ENCODE data around the gene RAVER1. TPM values are rescaled to one million over a fixed set of nuclear protein-coding genes. Genes with fewer than 3 reads are reported as not detected.

Gene RAVER1
- total and polyA plus RNA-seq, 2 donors (not counting 1 experiment from before 2014, with no cell fraction given), result 21.0 to 62.7 TPM

- no peak overlapping the region for H3K4me3 Mint-ChIP-seq
- Histone ChIP-seq H3K79me2 (ENCODE audit: control insufficient read depth, insufficient read depth, low read length) (peaks cover 44% of the 10 kb centered on the region), H3K27ac (ENCODE audit: low read length in 2 of 2) (no peak overlapping the region), H3K4me2 (replicated peaks; ENCODE audit: low read depth, low read length, poor library complexity, severe bottlenecking) (no peak overlapping the region), H3K9me3 (ENCODE audit: control extremely low read depth in 1 of 3, control insufficient read depth in 2 of 3, insufficient read depth in 1 of 3, low read length in 2 of 3) (peaks cover 0 to 6% (median 0%) of the 10 kb centered on the region in 3 donors), H3K4me1 (ENCODE audit: control insufficient read depth in 2 of 2, insufficient read depth in 2 of 2, low read length in 2 of 2) (no peaks in the 10 kb centered on the region), H3K36me3 (replicated peaks in 1 of 2; ENCODE audit: control extremely low read depth in 1 of 2, control insufficient read depth in 1 of 2, extremely low read depth in 1 of 2, insufficient read depth in 2 of 2, low read length in 1 of 2) (peaks cover 0 to 79% of the 10 kb centered on the region in 2 experiments), H2AFZ (ENCODE audit: insufficient read depth, low read depth, low read length, poor library complexity, severe bottlenecking) (no peak overlapping the region), H3K9ac (ENCODE audit: low read length) (no peak overlapping the region), H4K20me1 (ENCODE audit: control insufficient read depth, insufficient read depth, low read length, poor library complexity, severe bottlenecking) (peaks cover 32% of the 10 kb centered on the region), H3K27me3 (replicated peaks in 1 of 4; ENCODE audit: control extremely low read depth in 1 of 4, control insufficient read depth in 3 of 4, insufficient read depth in 4 of 4, low read length in 3 of 4) (no peaks in the 10 kb centered on the region), H3K4me3 (ENCODE audit: control extremely low read depth in 1 of 5, extremely low read depth in 1 of 5, insufficient read depth in 1 of 5, low read depth in 2 of 5, low read length in 4 of 5) (no peak overlapping the region)
- intact Hi-C loops (cut with micrococcal nuclease), result no loop called here
- TF ChIP-seq EZH2 (IDR thresholded peaks at IDR 0.05; ENCODE audit: borderline replicate concordance, insufficient read depth, low read depth, low read length, poor library complexity, severe bottlenecking), result no peak
- no peak for TF ChIP-seq CTCF (IDR thresholded peaks at IDR 0.05)
- H3K27me3 Mint-ChIP-seq, result no peaks in the 10 kb centered on the region
- CTCF ChIA-PET, result no interaction called here
- H3K27ac Mint-ChIP-seq, result no peak overlapping the region
- DNase-seq, result no peak
- WGBS (ENCODE audit: insufficient coverage), result 98% methylated on average over 23 of the region's 23 CpGs
- POLR2A ChIA-PET, result no interaction called here
- no peak for ATAC-seq (ENCODE audit: low read depth)
- no peaks in the 10 kb centered on the region for H3K9me3 Mint-ChIP-seq (ENCODE audit: insufficient read depth)
- H3K4me1 Mint-ChIP-seq, result no peaks in the 10 kb centered on the region
Observed at GRCh38 chr19:10365518-10365917, 32.2 kb upstream of the RAVER1 start.

GRCh38 chr19:10364644-10365043 lies 31.3 kb upstream of the RAVER1 start:
- Histone ChIP-seq H3K4me3 (ENCODE audit: control extremely low read depth in 1 of 5, extremely low read depth in 1 of 5, insufficient read depth in 1 of 5, low read depth in 2 of 5, low read length in 4 of 5) (no peak overlapping the region), H3K9ac (ENCODE audit: low read length) (no peak overlapping the region), H3K4me1 (ENCODE audit: control insufficient read depth in 2 of 2, insufficient read depth in 2 of 2, low read length in 2 of 2) (no peaks in the 10 kb centered on the region), H3K36me3 (replicated peaks in 1 of 2; ENCODE audit: control extremely low read depth in 1 of 2, control insufficient read depth in 1 of 2, extremely low read depth in 1 of 2, insufficient read depth in 2 of 2, low read length in 1 of 2) (peaks cover 0 to 79% of the 10 kb centered on the region in 2 experiments), H4K20me1 (ENCODE audit: control insufficient read depth, insufficient read depth, low read length, poor library complexity, severe bottlenecking) (peaks cover 32% of the 10 kb centered on the region), H3K4me2 (replicated peaks; ENCODE audit: low read depth, low read length, poor library complexity, severe bottlenecking) (no peak overlapping the region), H3K27ac (ENCODE audit: low read length in 2 of 2) (no peak overlapping the region), H3K79me2 (ENCODE audit: control insufficient read depth, insufficient read depth, low read length) (peaks cover 44% of the 10 kb centered on the region), H3K27me3 (replicated peaks in 1 of 4; ENCODE audit: control extremely low read depth in 1 of 4, control insufficient read depth in 3 of 4, insufficient read depth in 4 of 4, low read length in 3 of 4) (no peaks in the 10 kb centered on the region), H3K9me3 (ENCODE audit: control extremely low read depth in 1 of 3, control insufficient read depth in 2 of 3, insufficient read depth in 1 of 3, low read length in 2 of 3) (peaks cover 0 to 6% (median 0%) of the 10 kb centered on the region in 3 donors), H2AFZ (ENCODE audit: insufficient read depth, low read depth, low read length, poor library complexity, severe bottlenecking) (no peak overlapping the region)
- no peaks in the 10 kb centered on the region for H3K4me1 Mint-ChIP-seq
- H3K27me3 Mint-ChIP-seq, result no peaks in the 10 kb centered on the region
- H3K4me3 Mint-ChIP-seq, result no peak overlapping the region
- WGBS (ENCODE audit: insufficient coverage), result 99% methylated on average over 19 of the region's 19 CpGs
- no peak for ATAC-seq (ENCODE audit: low read depth)
- CTCF ChIA-PET, result no interaction called here
- TF ChIP-seq CTCF (IDR thresholded peaks at IDR 0.05) (no peak), EZH2 (IDR thresholded peaks at IDR 0.05; ENCODE audit: borderline replicate concordance, insufficient read depth, low read depth, low read length, poor library complexity, severe bottlenecking) (no peak)
- no peak overlapping the region for H3K27ac Mint-ChIP-seq
- POLR2A ChIA-PET, result no interaction called here
- intact Hi-C loops (cut with micrococcal nuclease), result no loop called here
- H3K9me3 Mint-ChIP-seq (ENCODE audit: insufficient read depth), result no peaks in the 10 kb centered on the region
- no peak for DNase-seq
